HEK293 (cell line): Measurements from ENCODE around the gene PKHD1.

Experiments used
- CTCF ChIP-seq: fragments of 450-650 bp; formaldehyde crosslinking; IDR thresholded peaks from 2 replicates; pipeline ENCODE4 v1.5.1; 2016; ENCODE audit warnings: missing biosample characterization, missing genetic modification characterization
- GLIS2 ChIP-seq: fragments of 450-650 bp; formaldehyde crosslinking; IDR thresholded peaks from 2 replicates; pipeline ENCODE4 v1.5.1; 2016; ENCODE audit warnings: missing biosample characterization, missing genetic modification characterization
- MYNN ChIP-seq: fragments of 450-650 bp; formaldehyde crosslinking; IDR thresholded peaks from 2 replicates; pipeline ENCODE4 v1.5.1; 2016; ENCODE audit warnings: missing biosample characterization, missing genetic modification characterization, borderline replicate concordance
- REPIN1 ChIP-seq: fragments of 450-650 bp; formaldehyde crosslinking; IDR thresholded peaks from 2 replicates; pipeline ENCODE4 v1.5.1; 2017; ENCODE audit warnings: missing biosample characterization, missing genetic modification characterization, low read depth
- SP2 ChIP-seq: fragments of 450-650 bp; formaldehyde crosslinking; IDR thresholded peaks from 2 replicates; pipeline ENCODE4 v1.5.1; 2016; ENCODE audit warnings: missing biosample characterization, missing genetic modification characterization
- ZBTB49 ChIP-seq: fragments of 450-650 bp; formaldehyde crosslinking; IDR thresholded peaks from 2 replicates; pipeline ENCODE4 v1.5.1; 2016; ENCODE audit warnings: missing biosample characterization, missing genetic modification characterization, low read depth
- ZNF785 ChIP-seq: fragments of 450-650 bp; formaldehyde crosslinking; IDR thresholded peaks from 2 replicates; pipeline ENCODE4 v1.5.1; 2016; ENCODE audit warnings: missing biosample characterization, missing genetic modification characterization
- ZSCAN23 ChIP-seq: fragments of 450-650 bp; formaldehyde crosslinking; IDR thresholded peaks from 2 replicates; pipeline ENCODE4 v1.5.1; 2016; ENCODE audit warnings: missing biosample characterization, missing genetic modification characterization

GRCh38 chr6:51778666-51779065 lies 308.7 kb downstream of the PKHD1 start:
- TF ChIP-seq ZBTB49 (tag by site-specific recombination) (no peak), CTCF (tag by site-specific recombination) (no peak), MYNN (no peak), ZNF785 (tag by site-specific recombination) (no peak), SP2 (no peak), GLIS2 (no peak), REPIN1 (no peak), ZSCAN23 (tag by site-specific recombination) (no peak)
